ENCODE data around the gene TRIM37. TPM values are rescaled to one million over a fixed set of nuclear protein-coding genes. Genes with fewer than 3 reads are reported as not detected.

TRIM37 gene
- total RNA-seq, 1 donor from 2014 or later, result 31.4 TPM

- H3K4me1 Mint-ChIP-seq (ENCODE audit: low read depth), result peaks cover 5% of the 10 kb centered on the region
- H3K36me3 Mint-ChIP-seq (ENCODE audit: low read depth), result peaks cover 31% of the 10 kb centered on the region
- DNase-seq (ENCODE audit: low spot score), result no peak
- H3K4me3 Mint-ChIP-seq (ENCODE audit: low read depth), result no peak overlapping the region
- intact Hi-C loops (cut with micrococcal nuclease), result no loop called here
- H3K27me3 Mint-ChIP-seq (ENCODE audit: low read depth), result no peaks in the 10 kb centered on the region
- H3K9me3 Mint-ChIP-seq, result no peaks in the 10 kb centered on the region
- H3K27ac Mint-ChIP-seq, result no peak overlapping the region
These were observed 97.9 kb downstream of the TRIM37 start for GRCh38 chr17:59008737-59009136.

GRCh38 chr17:59007995-59008394 lies 98.7 kb downstream of the TRIM37 start:
- DNase-seq (ENCODE audit: low spot score), result no peak
- H3K36me3 Mint-ChIP-seq (ENCODE audit: low read depth), result peaks cover 33% of the 10 kb centered on the region
- H3K27ac Mint-ChIP-seq, result no peak overlapping the region
- no peak overlapping the region for H3K4me3 Mint-ChIP-seq (ENCODE audit: low read depth)
- no peaks in the 10 kb centered on the region for H3K27me3 Mint-ChIP-seq (ENCODE audit: low read depth)
- intact Hi-C loops (cut with micrococcal nuclease), result no loop called here
- H3K9me3 Mint-ChIP-seq, result no peaks in the 10 kb centered on the region
- peaks cover 5% of the 10 kb centered on the region for H3K4me1 Mint-ChIP-seq (ENCODE audit: low read depth)

GRCh38 chr17:59004338-59005111 lies 102.2 kb downstream of the TRIM37 start:
- Mint-ChIP-seq H3K4me3 (ENCODE audit: low read depth) (no peak overlapping the region), H3K27me3 (ENCODE audit: low read depth) (no peaks in the 10 kb centered on the region), H3K27ac (peak overlapping the region; percentile 70), H3K9me3 (no peaks in the 10 kb centered on the region), H3K36me3 (ENCODE audit: low read depth) (peaks cover 32% of the 10 kb centered on the region), H3K4me1 (ENCODE audit: low read depth) (peaks cover 20% of the 10 kb centered on the region)
- intact Hi-C loops (cut with micrococcal nuclease), result loop anchor here (1.0 kb wide), 2 partner anchors 293 to 417 kb away; no protein-coding TSS in a partner anchor
- DNase-seq (ENCODE audit: low spot score), result peak; percentile 44

GRCh38 chr17:59003860-59004259 lies 102.8 kb downstream of the TRIM37 start:
- H3K27ac Mint-ChIP-seq, result peak overlapping the region; percentile 25
- H3K27me3 Mint-ChIP-seq (ENCODE audit: low read depth), result no peaks in the 10 kb centered on the region
- H3K36me3 Mint-ChIP-seq (ENCODE audit: low read depth), result peaks cover 37% of the 10 kb centered on the region
- H3K4me1 Mint-ChIP-seq (ENCODE audit: low read depth), result peaks cover 20% of the 10 kb centered on the region
- no peaks in the 10 kb centered on the region for H3K9me3 Mint-ChIP-seq
- no peak overlapping the region for H3K4me3 Mint-ChIP-seq (ENCODE audit: low read depth)
- intact Hi-C loops (cut with micrococcal nuclease), result no loop called here
- DNase-seq (ENCODE audit: low spot score), result no peak

- no peaks in the 10 kb centered on the region for H3K27me3 Mint-ChIP-seq (ENCODE audit: low read depth)
- H3K4me3 Mint-ChIP-seq (ENCODE audit: low read depth), result no peak overlapping the region
- H3K27ac Mint-ChIP-seq, result no peak overlapping the region
- no peaks in the 10 kb centered on the region for H3K9me3 Mint-ChIP-seq
- peaks cover 46% of the 10 kb centered on the region for H3K36me3 Mint-ChIP-seq (ENCODE audit: low read depth)
- intact Hi-C loops (cut with micrococcal nuclease), result no loop called here
- DNase-seq (ENCODE audit: low spot score), result no peak
- H3K4me1 Mint-ChIP-seq (ENCODE audit: low read depth), result peaks cover 20% of the 10 kb centered on the region
These were observed 103.8 kb downstream of the TRIM37 start for GRCh38 chr17:59002848-59003247.

GRCh38 chr17:59002126-59002525 lies 104.6 kb downstream of the TRIM37 start:
- DNase-seq (ENCODE audit: low spot score), result no peak
- Mint-ChIP-seq H3K36me3 (ENCODE audit: low read depth) (peaks cover 46% of the 10 kb centered on the region), H3K4me1 (ENCODE audit: low read depth) (peaks cover 20% of the 10 kb centered on the region), H3K9me3 (no peaks in the 10 kb centered on the region), H3K27me3 (ENCODE audit: low read depth) (no peaks in the 10 kb centered on the region), H3K27ac (no peak overlapping the region), H3K4me3 (ENCODE audit: low read depth) (no peak overlapping the region)
- intact Hi-C loops (cut with micrococcal nuclease), result no loop called here

GRCh38 chr17:59001158-59001814 lies 105.4 kb downstream of the TRIM37 start:
- intact Hi-C loops (cut with micrococcal nuclease), result loop anchor here (1.0 kb wide), 1 partner anchor 483 kb away; no protein-coding TSS in a partner anchor
- peak; percentile 74 for DNase-seq (ENCODE audit: low spot score)
- peaks cover 50% of the 10 kb centered on the region for H3K36me3 Mint-ChIP-seq (ENCODE audit: low read depth)
- H3K27me3 Mint-ChIP-seq (ENCODE audit: low read depth), result no peaks in the 10 kb centered on the region
- H3K27ac Mint-ChIP-seq, result peak overlapping the region; percentile 84
- H3K4me3 Mint-ChIP-seq (ENCODE audit: low read depth), result peak overlapping the region; percentile 74
- H3K9me3 Mint-ChIP-seq, result no peaks in the 10 kb centered on the region
- H3K4me1 Mint-ChIP-seq (ENCODE audit: low read depth), result peaks cover 20% of the 10 kb centered on the region

GRCh38 chr17:59000022-59000421 lies 106.7 kb downstream of the TRIM37 start:
- no peaks in the 10 kb centered on the region for H3K9me3 Mint-ChIP-seq
- intact Hi-C loops (cut with micrococcal nuclease), result no loop called here
- H3K4me1 Mint-ChIP-seq (ENCODE audit: low read depth), result peaks cover 20% of the 10 kb centered on the region
- H3K27me3 Mint-ChIP-seq (ENCODE audit: low read depth), result no peaks in the 10 kb centered on the region
- peaks cover 50% of the 10 kb centered on the region for H3K36me3 Mint-ChIP-seq (ENCODE audit: low read depth)
- no peak for DNase-seq (ENCODE audit: low spot score)
- no peak overlapping the region for H3K27ac Mint-ChIP-seq
- H3K4me3 Mint-ChIP-seq (ENCODE audit: low read depth), result no peak overlapping the region

- peaks cover 17% of the 10 kb centered on the region for H3K4me1 Mint-ChIP-seq (ENCODE audit: low read depth)
- no peaks in the 10 kb centered on the region for H3K9me3 Mint-ChIP-seq
- H3K27me3 Mint-ChIP-seq (ENCODE audit: low read depth), result no peaks in the 10 kb centered on the region
- peaks cover 47% of the 10 kb centered on the region for H3K36me3 Mint-ChIP-seq (ENCODE audit: low read depth)
- DNase-seq (ENCODE audit: low spot score), result no peak
- intact Hi-C loops (cut with micrococcal nuclease), result no loop called here
- H3K4me3 Mint-ChIP-seq (ENCODE audit: low read depth), result no peak overlapping the region
- H3K27ac Mint-ChIP-seq, result no peak overlapping the region
These were observed 107.2 kb downstream of the TRIM37 start for GRCh38 chr17:58999500-58999899.

GRCh38 chr17:58998871-58999270 lies 107.8 kb downstream of the TRIM37 start:
- Mint-ChIP-seq H3K27ac (no peak overlapping the region), H3K27me3 (ENCODE audit: low read depth) (no peaks in the 10 kb centered on the region), H3K4me3 (ENCODE audit: low read depth) (no peak overlapping the region), H3K9me3 (no peaks in the 10 kb centered on the region), H3K36me3 (ENCODE audit: low read depth) (peaks cover 47% of the 10 kb centered on the region), H3K4me1 (ENCODE audit: low read depth) (peaks cover 16% of the 10 kb centered on the region)
- no peak for DNase-seq (ENCODE audit: low spot score)
- intact Hi-C loops (cut with micrococcal nuclease), result no loop called here

GRCh38 chr17:58997756-58998553 lies 108.7 kb downstream of the TRIM37 start:
- H3K36me3 Mint-ChIP-seq (ENCODE audit: low read depth), result peaks cover 42% of the 10 kb centered on the region
- no peaks in the 10 kb centered on the region for H3K9me3 Mint-ChIP-seq
- intact Hi-C loops (cut with micrococcal nuclease), result no loop called here
- no peak for DNase-seq (ENCODE audit: low spot score)
- no peaks in the 10 kb centered on the region for H3K27me3 Mint-ChIP-seq (ENCODE audit: low read depth)
- H3K4me1 Mint-ChIP-seq (ENCODE audit: low read depth), result peaks cover 19% of the 10 kb centered on the region
- H3K27ac Mint-ChIP-seq, result no peak overlapping the region
- no peak overlapping the region for H3K4me3 Mint-ChIP-seq (ENCODE audit: low read depth)

GRCh38 chr17:58996968-58997367 lies 109.7 kb downstream of the TRIM37 start:
- Mint-ChIP-seq H3K4me1 (ENCODE audit: low read depth) (peaks cover 19% of the 10 kb centered on the region), H3K36me3 (ENCODE audit: low read depth) (peaks cover 42% of the 10 kb centered on the region), H3K9me3 (no peaks in the 10 kb centered on the region), H3K27ac (no peak overlapping the region), H3K27me3 (ENCODE audit: low read depth) (no peaks in the 10 kb centered on the region), H3K4me3 (ENCODE audit: low read depth) (no peak overlapping the region)
- no peak for DNase-seq (ENCODE audit: low spot score)
- intact Hi-C loops (cut with micrococcal nuclease), result no loop called here

Measured in activated T-helper 2 cell treated with anti-CD3 and anti-CD28 coated beads, Interferon-gamma antibody, Interleukin-2, Interleukin-4, amounts not matched to agents 10 μg/mL and 5 μg/mL and 100 μg/mL, durations not matched to agents 14 hours and 24 hours and 36 hours (primary cell).